HepG2 (cell line): Measurements from ENCODE around the gene NUP54. TPM values are rescaled to one million over a fixed set of nuclear protein-coding genes. Genes with fewer than 3 reads are reported as not detected.
A peak's percentile ranks its signal among the peaks of the same experiment; 100 is the strongest.

ENCODE experiments used
- ESRRA ChIP-seq: sonication (generic); formaldehyde crosslinking; IDR thresholded peaks from 2 replicates; pipeline ENCODE4 v1.5.1; 2020; ENCODE audit warnings: mild to moderate bottlenecking, low read depth, missing genetic modification reagents
- GATAD2A ChIP-seq: IDR thresholded peaks from 2 replicates; pipeline ENCODE4 v1.6.1; 2016
- KDM1A ChIP-seq: IDR thresholded peaks from 2 replicates; pipeline ENCODE4 v1.6.1; 2016; ENCODE audit warnings: missing compliant biosample characterization
- KMT2A ChIP-seq: sonication (generic); formaldehyde crosslinking; IDR thresholded peaks from 2 replicates; pipeline ENCODE4 v1.4.0; 2020; ENCODE audit warnings: missing genetic modification reagents
- TCF7L2 ChIP-seq: IDR thresholded peaks from 2 replicates; pipeline ENCODE4 v1.6.1; 2011; ENCODE audit warnings: mild to moderate bottlenecking, low read depth, low read length, moderate library complexity
- ZFP37 ChIP-seq: sonication (generic); formaldehyde crosslinking; IDR thresholded peaks from 2 replicates; pipeline ENCODE4 v1.4.0; 2020; ENCODE audit warnings: missing genetic modification reagents, borderline replicate concordance
- ZFP62 ChIP-seq: sonication (generic); formaldehyde crosslinking; IDR thresholded peaks from 2 replicates; pipeline ENCODE4 v1.4.0; 2020; ENCODE audit warnings: missing genetic modification reagents
- ZNF292 ChIP-seq: sonication (generic); formaldehyde crosslinking; IDR thresholded peaks from 2 replicates; pipeline ENCODE4 v1.8.1; 2022; ENCODE audit warnings: mild to moderate bottlenecking, low read depth, missing genetic modification reagents, borderline replicate concordance
- ZNF326 ChIP-seq: sonication (generic); formaldehyde crosslinking; IDR thresholded peaks from 2 replicates; pipeline ENCODE4 v1.4.0; 2020; ENCODE audit warnings: missing genetic modification reagents, borderline replicate concordance
- ZNF331 ChIP-seq: sonication (generic); formaldehyde crosslinking; IDR thresholded peaks from 2 replicates; pipeline ENCODE4 v1.4.0; 2020; ENCODE audit warnings: missing genetic modification reagents
- ZNF441 ChIP-seq: sonication (generic); formaldehyde crosslinking; IDR thresholded peaks from 2 replicates; pipeline ENCODE4 v1.7.0; 2021; ENCODE audit warnings: missing genetic modification reagents, borderline replicate concordance
- ZNF839 ChIP-seq: sonication (generic); formaldehyde crosslinking; IDR thresholded peaks from 2 replicates; pipeline ENCODE4 v1.4.0; 2020; ENCODE audit warnings: missing genetic modification reagents, mild to moderate bottlenecking, borderline replicate concordance
- polyA plus RNA-seq, 8 experiments: library from polyadenylated mRNA; depleted of rRNA in 3 of 8; stranded (reverse) in 7 of 8; unstranded in 1 of 8; fragments of >200 nt; fragmentation: Illumina TruSeq in 4 of 8; extraction: Trizol in 4 of 8; gene quantifications; 2 replicates each; pipeline versions ENCODE4 v1.2.1 to v1.2.3, GENCODE V29; 2011 to 2016; ENCODE audit warnings: low read depth in 4 of 8, missing spikeins in 1 of 8, mixed read lengths in 1 of 8; ENCODE audit not compliant: insufficient read depth in 1 of 8
- total RNA-seq, 5 experiments: library from RNA; depleted of rRNA; stranded (reverse); fragments of >200 nt; fragmentation: Illumina TruSeq; extraction: Trizol; gene quantifications; 2 replicates each; pipeline ENCODE4 v1.2.3, GENCODE V29; 2016; ENCODE audit warnings: low read depth in 1 of 5
- TF ChIP-seq, protein P1 (sequence below): sonication (generic); formaldehyde crosslinking; IDR thresholded peaks from 2 replicates; pipeline ENCODE4 v1.4.0; 2020; ENCODE audit warnings: missing genetic modification reagents
- TF ChIP-seq, protein P2 (sequence below): sonication (generic); formaldehyde crosslinking; conservative IDR thresholded peaks from 2 replicates; pipeline ENCODE4 v1.5.0; 2020; ENCODE audit warnings: missing genetic modification reagents
- TF ChIP-seq, protein P3 (sequence below): sonication (generic); formaldehyde crosslinking; IDR thresholded peaks from 2 replicates; pipeline ENCODE4 v1.9.0; 2022; ENCODE audit warnings: low read depth, missing genetic modification reagents
- TF ChIP-seq, protein P4 (sequence below): sonication (generic); formaldehyde crosslinking; IDR thresholded peaks from 2 replicates; pipeline ENCODE4 v1.8.1; 2023; ENCODE audit warnings: mild to moderate bottlenecking, missing genetic modification reagents
- TF ChIP-seq, protein P5 (sequence below): sonication (generic); formaldehyde crosslinking; IDR thresholded peaks from 2 replicates; pipeline ENCODE4 v1.4.0; 2020; ENCODE audit warnings: missing genetic modification reagents
- TF ChIP-seq, protein P6 (sequence below): conservative IDR thresholded peaks from 2 replicates; pipeline ENCODE4 v1.6.1; 2018; ENCODE audit warnings: missing genetic modification reagents

The NUP54 gene
- total and polyA plus RNA-seq, 2 of the 13 experiments (the other 11 are each of a cell fraction or from before 2014, with no cell fraction given): 36.1 to 69.3 TPM

DNA sequence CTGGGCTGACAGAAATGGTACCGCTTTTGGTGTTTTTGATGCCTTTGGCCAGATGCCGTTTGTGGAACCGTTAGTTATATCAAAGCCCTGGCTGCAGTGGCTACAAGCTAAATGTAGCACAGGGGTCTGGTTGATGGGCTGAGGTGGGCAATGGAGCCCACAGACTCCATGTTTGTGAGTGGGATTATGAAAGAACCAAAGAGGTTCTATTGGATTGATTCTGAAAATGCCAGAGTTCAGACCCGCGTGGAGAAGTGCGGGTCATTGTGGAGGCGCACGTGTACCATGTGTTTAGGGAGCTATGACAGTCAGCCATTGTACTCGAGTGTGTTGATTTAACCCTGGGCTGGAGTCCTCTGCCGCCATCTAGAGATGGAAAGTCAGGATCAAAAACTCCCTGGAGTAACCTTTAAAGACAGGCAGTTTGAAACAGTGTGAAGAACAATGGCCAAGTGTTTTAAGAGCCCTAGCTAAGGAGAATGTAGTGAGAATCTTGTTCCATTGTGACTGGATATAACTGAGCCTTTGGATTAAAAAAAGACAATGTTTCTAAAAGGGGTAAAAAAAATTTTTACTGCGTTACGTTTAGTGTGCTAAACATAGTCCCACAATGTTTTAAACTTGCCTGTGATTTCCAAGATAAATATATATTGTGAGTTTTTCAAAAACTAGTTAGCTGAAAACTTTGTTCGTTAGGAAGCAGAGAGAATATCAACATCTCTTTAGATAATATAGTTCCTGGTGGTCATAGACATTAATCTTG is 61.0 kb downstream of the NUP54 start (continued):
- TF ChIP-seq, protein P1, sequence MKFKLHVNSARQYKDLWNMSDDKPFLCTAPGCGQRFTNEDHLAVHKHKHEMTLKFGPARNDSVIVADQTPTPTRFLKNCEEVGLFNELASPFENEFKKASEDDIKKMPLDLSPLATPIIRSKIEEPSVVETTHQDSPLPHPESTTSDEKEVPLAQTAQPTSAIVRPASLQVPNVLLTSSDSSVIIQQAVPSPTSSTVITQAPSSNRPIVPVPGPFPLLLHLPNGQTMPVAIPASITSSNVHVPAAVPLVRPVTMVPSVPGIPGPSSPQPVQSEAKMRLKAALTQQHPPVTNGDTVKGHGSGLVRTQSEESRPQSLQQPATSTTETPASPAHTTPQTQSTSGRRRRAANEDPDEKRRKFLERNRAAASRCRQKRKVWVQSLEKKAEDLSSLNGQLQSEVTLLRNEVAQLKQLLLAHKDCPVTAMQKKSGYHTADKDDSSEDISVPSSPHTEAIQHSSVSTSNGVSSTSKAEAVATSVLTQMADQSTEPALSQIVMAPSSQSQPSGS: no peak
- TF ChIP-seq, protein P2, sequence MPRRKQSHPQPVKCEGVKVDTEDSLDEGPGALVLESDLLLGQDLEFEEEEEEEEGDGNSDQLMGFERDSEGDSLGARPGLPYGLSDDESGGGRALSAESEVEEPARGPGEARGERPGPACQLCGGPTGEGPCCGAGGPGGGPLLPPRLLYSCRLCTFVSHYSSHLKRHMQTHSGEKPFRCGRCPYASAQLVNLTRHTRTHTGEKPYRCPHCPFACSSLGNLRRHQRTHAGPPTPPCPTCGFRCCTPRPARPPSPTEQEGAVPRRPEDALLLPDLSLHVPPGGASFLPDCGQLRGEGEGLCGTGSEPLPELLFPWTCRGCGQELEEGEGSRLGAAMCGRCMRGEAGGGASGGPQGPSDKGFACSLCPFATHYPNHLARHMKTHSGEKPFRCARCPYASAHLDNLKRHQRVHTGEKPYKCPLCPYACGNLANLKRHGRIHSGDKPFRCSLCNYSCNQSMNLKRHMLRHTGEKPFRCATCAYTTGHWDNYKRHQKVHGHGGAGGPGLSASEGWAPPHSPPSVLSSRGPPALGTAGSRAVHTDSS (CRISPR knock-in tag): no peak
- TF ChIP-seq GATAD2A (peak; percentile 56), TCF7L2 (no peak), ZNF292 (no peak), KDM1A (CRISPR knock-in tag) (0 out of 2 replicates have a peak, but pooled peaks have one; percentile 12), ESRRA (no peak), ZNF331 (CRISPR knock-in tag) (peak; percentile 77), ZFP37 (no peak), ZNF326 (CRISPR knock-in tag) (no peak), ZNF839 (no peak), ZFP62 (no peak), KMT2A (CRISPR knock-in tag) (no peak), ZNF441 (no peak)
- TF ChIP-seq, protein P3, sequence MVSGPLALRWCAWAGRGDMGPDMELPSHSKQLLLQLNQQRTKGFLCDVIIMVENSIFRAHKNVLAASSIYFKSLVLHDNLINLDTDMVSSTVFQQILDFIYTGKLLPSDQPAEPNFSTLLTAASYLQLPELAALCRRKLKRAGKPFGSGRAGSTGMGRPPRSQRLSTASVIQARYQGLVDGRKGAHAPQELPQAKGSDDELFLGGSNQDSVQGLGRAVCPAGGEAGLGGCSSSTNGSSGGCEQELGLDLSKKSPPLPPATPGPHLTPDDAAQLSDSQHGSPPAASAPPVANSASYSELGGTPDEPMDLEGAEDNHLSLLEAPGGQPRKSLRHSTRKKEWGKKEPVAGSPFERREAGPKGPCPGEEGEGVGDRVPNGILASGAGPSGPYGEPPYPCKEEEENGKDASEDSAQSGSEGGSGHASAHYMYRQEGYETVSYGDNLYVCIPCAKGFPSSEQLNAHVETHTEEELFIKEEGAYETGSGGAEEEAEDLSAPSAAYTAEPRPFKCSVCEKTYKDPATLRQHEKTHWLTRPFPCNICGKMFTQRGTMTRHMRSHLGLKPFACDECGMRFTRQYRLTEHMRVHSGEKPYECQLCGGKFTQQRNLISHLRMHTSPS: no peak
- TF ChIP-seq, protein P4, sequence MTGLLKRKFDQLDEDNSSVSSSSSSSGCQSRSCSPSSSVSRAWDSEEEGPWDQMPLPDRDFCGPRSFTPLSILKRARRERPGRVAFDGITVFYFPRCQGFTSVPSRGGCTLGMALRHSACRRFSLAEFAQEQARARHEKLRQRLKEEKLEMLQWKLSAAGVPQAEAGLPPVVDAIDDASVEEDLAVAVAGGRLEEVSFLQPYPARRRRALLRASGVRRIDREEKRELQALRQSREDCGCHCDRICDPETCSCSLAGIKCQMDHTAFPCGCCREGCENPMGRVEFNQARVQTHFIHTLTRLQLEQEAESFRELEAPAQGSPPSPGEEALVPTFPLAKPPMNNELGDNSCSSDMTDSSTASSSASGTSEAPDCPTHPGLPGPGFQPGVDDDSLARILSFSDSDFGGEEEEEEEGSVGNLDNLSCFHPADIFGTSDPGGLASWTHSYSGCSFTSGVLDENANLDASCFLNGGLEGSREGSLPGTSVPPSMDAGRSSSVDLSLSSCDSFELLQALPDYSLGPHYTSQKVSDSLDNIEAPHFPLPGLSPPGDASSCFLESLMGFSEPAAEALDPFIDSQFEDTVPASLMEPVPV (CRISPR knock-in tag): no peak
- TF ChIP-seq, protein P5, sequence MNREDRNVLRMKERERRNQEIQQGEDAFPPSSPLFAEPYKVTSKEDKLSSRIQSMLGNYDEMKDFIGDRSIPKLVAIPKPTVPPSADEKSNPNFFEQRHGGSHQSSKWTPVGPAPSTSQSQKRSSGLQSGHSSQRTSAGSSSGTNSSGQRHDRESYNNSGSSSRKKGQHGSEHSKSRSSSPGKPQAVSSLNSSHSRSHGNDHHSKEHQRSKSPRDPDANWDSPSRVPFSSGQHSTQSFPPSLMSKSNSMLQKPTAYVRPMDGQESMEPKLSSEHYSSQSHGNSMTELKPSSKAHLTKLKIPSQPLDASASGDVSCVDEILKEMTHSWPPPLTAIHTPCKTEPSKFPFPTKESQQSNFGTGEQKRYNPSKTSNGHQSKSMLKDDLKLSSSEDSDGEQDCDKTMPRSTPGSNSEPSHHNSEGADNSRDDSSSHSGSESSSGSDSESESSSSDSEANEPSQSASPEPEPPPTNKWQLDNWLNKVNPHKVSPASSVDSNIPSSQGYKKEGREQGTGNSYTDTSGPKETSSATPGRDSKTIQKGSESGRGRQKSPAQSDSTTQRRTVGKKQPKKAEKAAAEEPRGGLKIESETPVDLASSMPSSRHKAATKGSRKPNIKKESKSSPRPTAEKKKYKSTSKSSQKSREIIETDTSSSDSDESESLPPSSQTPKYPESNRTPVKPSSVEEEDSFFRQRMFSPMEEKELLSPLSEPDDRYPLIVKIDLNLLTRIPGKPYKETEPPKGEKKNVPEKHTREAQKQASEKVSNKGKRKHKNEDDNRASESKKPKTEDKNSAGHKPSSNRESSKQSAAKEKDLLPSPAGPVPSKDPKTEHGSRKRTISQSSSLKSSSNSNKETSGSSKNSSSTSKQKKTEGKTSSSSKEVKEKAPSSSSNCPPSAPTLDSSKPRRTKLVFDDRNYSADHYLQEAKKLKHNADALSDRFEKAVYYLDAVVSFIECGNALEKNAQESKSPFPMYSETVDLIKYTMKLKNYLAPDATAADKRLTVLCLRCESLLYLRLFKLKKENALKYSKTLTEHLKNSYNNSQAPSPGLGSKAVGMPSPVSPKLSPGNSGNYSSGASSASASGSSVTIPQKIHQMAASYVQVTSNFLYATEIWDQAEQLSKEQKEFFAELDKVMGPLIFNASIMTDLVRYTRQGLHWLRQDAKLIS (CRISPR knock-in tag): no peak
- TF ChIP-seq, protein P6, sequence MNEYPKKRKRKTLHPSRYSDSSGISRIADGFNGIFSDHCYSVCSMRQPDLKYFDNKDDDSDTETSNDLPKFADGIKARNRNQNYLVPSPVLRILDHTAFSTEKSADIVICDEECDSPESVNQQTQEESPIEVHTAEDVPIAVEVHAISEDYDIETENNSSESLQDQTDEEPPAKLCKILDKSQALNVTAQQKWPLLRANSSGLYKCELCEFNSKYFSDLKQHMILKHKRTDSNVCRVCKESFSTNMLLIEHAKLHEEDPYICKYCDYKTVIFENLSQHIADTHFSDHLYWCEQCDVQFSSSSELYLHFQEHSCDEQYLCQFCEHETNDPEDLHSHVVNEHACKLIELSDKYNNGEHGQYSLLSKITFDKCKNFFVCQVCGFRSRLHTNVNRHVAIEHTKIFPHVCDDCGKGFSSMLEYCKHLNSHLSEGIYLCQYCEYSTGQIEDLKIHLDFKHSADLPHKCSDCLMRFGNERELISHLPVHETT (CRISPR knock-in tag): no peak
